Measurements from ENCODE around the gene IGFL3.
"Not testable (repeated sequence)": the region's sequence is repeated elsewhere in the genome, so short reads cannot be mapped to it uniquely, and the experiment has no call there.

IGFL3 gene

GRCh38 chr19:46118136-46118535 is 6.4 kb downstream of the IGFL3 start:
- no peak for DNase-seq

GRCh38 chr19:46116121-46116520 is 8.4 kb downstream of the IGFL3 start:
- no peak for DNase-seq

GRCh38 chr19:46115396-46116106 is 8.9 kb downstream of the IGFL3 start:
- DNase-seq, result no peak

GRCh38 chr19:46113726-46114125 is 10.8 kb downstream of the IGFL3 start:
- DNase-seq, result no peak

GRCh38 chr19:46112527-46112926 is 12.0 kb downstream of the IGFL3 start:
- no peak for DNase-seq

GRCh38 chr19:46111376-46111775 is 13.1 kb downstream of the IGFL3 start:
- DNase-seq, result no peak

- DNase-seq, result no peak
Observed at GRCh38 chr19:46109876-46110275, 14.6 kb downstream of the IGFL3 start.

GRCh38 chr19:46107371-46107770 is 17.1 kb downstream of the IGFL3 start:
- no peak for DNase-seq

GRCh38 chr19:46102333-46102732 is 22.2 kb downstream of the IGFL3 start:
- DNase-seq, result not testable (repeated sequence)

- DNase-seq, result no peak
Observed at GRCh38 chr19:46101293-46101692, 23.2 kb downstream of the IGFL3 start.

- DNase-seq, result no peak
Observed at GRCh38 chr19:46100344-46100743, 24.1 kb downstream of the IGFL3 start.

- no peak for DNase-seq
Observed at GRCh38 chr19:46090444-46090843, 34.0 kb downstream of the IGFL3 start.

- no peak for DNase-seq
Observed at GRCh38 chr19:46089432-46089831, 35.1 kb downstream of the IGFL3 start.

- DNase-seq, result no peak
Observed at GRCh38 chr19:46088101-46088500, 36.4 kb downstream of the IGFL3 start.

GRCh38 chr19:46085888-46086287 is 38.6 kb downstream of the IGFL3 start:
- no peak for DNase-seq

GRCh38 chr19:46082728-46083050 is 41.8 kb downstream of the IGFL3 start:
- no peak for DNase-seq

- no peak for DNase-seq
Observed at GRCh38 chr19:46081928-46082727, 42.4 kb downstream of the IGFL3 start.

GRCh38 chr19:46080561-46080960 is 43.9 kb downstream of the IGFL3 start:
- no peak for DNase-seq

- DNase-seq, result no peak
Observed at GRCh38 chr19:46079576-46079975, 44.9 kb downstream of the IGFL3 start.

- DNase-seq, result not testable (repeated sequence)
Observed at GRCh38 chr19:46078573-46079332, 45.7 kb downstream of the IGFL3 start.

GRCh38 chr19:46077815-46078167 is 46.7 kb downstream of the IGFL3 start:
- no peak for DNase-seq

GRCh38 chr19:46076951-46077814 is 47.3 kb downstream of the IGFL3 start:
- no peak for DNase-seq

All from stimulated activated naive CD4-positive, alpha-beta T cell (primary cell).